CD4-positive, alpha-beta T cell (primary cell): ENCODE results near the gene KIAA0232. TPM values are rescaled to one million over a fixed set of nuclear protein-coding genes. Genes with fewer than 3 reads are reported as not detected.

Experiments
- ATAC-seq: fragments of 200-7000 bp; cut with Tn5 transposase; one replicate; pipeline ENCODE4 v1.10.0; 2022; ENCODE audit warnings: mild to moderate bottlenecking; ENCODE audit not compliant: poor library complexity
- CTCF ChIA-PET: fragments of 350-600 bp; sonication (Branson Sonifier 250); formaldehyde crosslinking; loops from one replicate; lab custom pipeline; 2021; ENCODE audit warnings: antibody characterized with exemption, inconsistent platforms; lab: Charles Lee
- POLR2A ChIA-PET: fragments of 350-600 bp; sonication (Branson Sonifier 250); formaldehyde crosslinking; loops from one replicate; lab custom pipeline; 2021; ENCODE audit warnings: antibody characterized with exemption, inconsistent platforms; lab: Charles Lee
- DNase-seq, 14 experiments: peaks; one replicate each; pipeline ENCODE4 v3.0.0-alpha.2; 2013 to 2020; ENCODE audit warnings: mixed read lengths in 2 of 14
- H3K27ac ChIP-seq, 2 donors: one replicate each; pipeline versions ENCODE4 v1.5.1 to v1.7.0; 2013; ENCODE audit warnings: low read length in 2 of 2, low read depth in 1 of 2, mild to moderate bottlenecking in 1 of 2
- H3K27me3 ChIP-seq, 2 experiments: 1 replicate in 1 of 2; 2 replicates in 1 of 2; pipeline versions ENCODE4 v1.6.1 to v1.7.0; 2013; ENCODE audit warnings: low read length in 2 of 2, control low read depth in 1 of 2, mild to moderate bottlenecking in 1 of 2, moderate library complexity in 1 of 2; ENCODE audit not compliant: insufficient read depth in 2 of 2, control insufficient read depth in 1 of 2
- H3K36me3 ChIP-seq: one replicate; pipeline ENCODE4 v1.6.1; 2013; ENCODE audit warnings: low read length, control low read depth; ENCODE audit not compliant: insufficient read depth
- H3K4me1 ChIP-seq: one replicate; pipeline ENCODE4 v1.6.1; 2013; ENCODE audit warnings: low read length, control low read depth; ENCODE audit not compliant: insufficient read depth
- H3K4me3 ChIP-seq: one replicate; pipeline ENCODE4 v1.5.1; 2013; ENCODE audit warnings: mild to moderate bottlenecking, low read length, moderate library complexity
- H3K9me3 ChIP-seq, 2 experiments: 1 replicate in 1 of 2; 2 replicates in 1 of 2; pipeline versions ENCODE4 v1.6.1 to v1.7.0; 2013; ENCODE audit warnings: low read length in 2 of 2, mild to moderate bottlenecking in 2 of 2, control low read depth in 1 of 2, moderate library complexity in 1 of 2; ENCODE audit not compliant: control insufficient read depth in 1 of 2, insufficient read depth in 1 of 2
- H3K27ac Mint-ChIP-seq: one replicate; pipeline ENCODE4 v1.8.0; 2020; ENCODE audit warnings: mixed read lengths
- H3K27me3 Mint-ChIP-seq: one replicate; pipeline ENCODE4 v1.8.0; 2021; ENCODE audit warnings: mixed read lengths
- H3K36me3 Mint-ChIP-seq: one replicate; pipeline ENCODE4 v1.8.0; 2021; ENCODE audit warnings: low read depth, mixed read lengths
- H3K4me1 Mint-ChIP-seq: one replicate; pipeline ENCODE4 v1.8.0; 2021; ENCODE audit warnings: low read depth, mixed read lengths
- H3K4me3 Mint-ChIP-seq: one replicate; pipeline ENCODE4 v1.8.0; 2020; ENCODE audit warnings: mild to moderate bottlenecking, mixed read lengths
- H3K9me3 Mint-ChIP-seq: one replicate; pipeline ENCODE4 v1.8.0; 2020; ENCODE audit warnings: mixed read lengths
- intact Hi-C, 2 experiments: fragments of 100-400 bp; cut with DNase I in 1 of 2; cut with micrococcal nuclease in 1 of 2; formaldehyde crosslinking; loops; one replicate each; pipeline versions ENCODE4 v1.15.1 to v1.9.0; 2023 to 2025; cut with DNase I, micrococcal nuclease
- total RNA-seq, 174 experiments: library from RNA in 2 of 174; stranded (reverse) in 2 of 174; gene quantifications; one replicate each; pipeline ENCODE4 v1.2.3 and lab custom pipeline; 2021 to 2026
- TF ChIP-seq, protein P1 (sequence below): fragments of 200-600 bp; IDR thresholded peaks from one replicate; pipeline ENCODE4 v1.8.0; 2022; ENCODE audit warnings: antibody characterized with exemption, mild to moderate bottlenecking

KIAA0232 gene
- total RNA-seq, 2 experiments from 2014 or later = 15.3 to 17.8 TPM

DNA sequence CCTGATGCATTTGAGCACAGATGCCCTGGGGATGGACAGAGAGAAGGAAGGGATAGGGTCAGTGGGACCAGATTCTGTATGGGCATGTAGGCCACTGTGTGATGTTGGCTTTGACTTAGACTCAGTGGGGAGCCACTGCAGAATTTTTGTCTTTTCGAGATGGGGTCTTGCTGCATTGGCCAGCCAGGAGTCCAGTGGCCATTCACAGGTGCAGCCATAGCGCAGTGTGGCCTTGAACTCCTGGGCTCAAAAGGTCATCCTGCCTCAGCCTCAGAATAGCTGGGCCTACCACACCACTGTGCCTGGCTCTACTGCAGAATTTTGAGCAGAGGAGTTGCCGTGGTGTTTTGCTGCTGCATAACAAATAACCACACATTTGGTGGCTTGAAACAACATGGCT is 149.9 kb downstream of the KIAA0232 start:
- Mint-ChIP-seq H3K27me3 (no peaks in the 10 kb centered on the region), H3K9me3 (no peaks in the 10 kb centered on the region), H3K36me3 (peaks cover 47% of the 10 kb centered on the region), H3K27ac (peak overlapping the region; percentile 49), H3K4me3 (no peak overlapping the region), H3K4me1 (peaks cover 73% of the 10 kb centered on the region)
- ATAC-seq (no peak), DNase-seq (no peak)
- Histone ChIP-seq H3K9me3 (no peaks in the 10 kb centered on the region), H3K36me3 (peaks cover 9% of the 10 kb centered on the region), H3K27me3 (no peaks in the 10 kb centered on the region), H3K4me3 (no peak overlapping the region), H3K4me1 (peaks cover 61% of the 10 kb centered on the region), H3K27ac (no peak overlapping the region)
- intact Hi-C loops = no loop called here
- TF ChIP-seq, protein P1, sequence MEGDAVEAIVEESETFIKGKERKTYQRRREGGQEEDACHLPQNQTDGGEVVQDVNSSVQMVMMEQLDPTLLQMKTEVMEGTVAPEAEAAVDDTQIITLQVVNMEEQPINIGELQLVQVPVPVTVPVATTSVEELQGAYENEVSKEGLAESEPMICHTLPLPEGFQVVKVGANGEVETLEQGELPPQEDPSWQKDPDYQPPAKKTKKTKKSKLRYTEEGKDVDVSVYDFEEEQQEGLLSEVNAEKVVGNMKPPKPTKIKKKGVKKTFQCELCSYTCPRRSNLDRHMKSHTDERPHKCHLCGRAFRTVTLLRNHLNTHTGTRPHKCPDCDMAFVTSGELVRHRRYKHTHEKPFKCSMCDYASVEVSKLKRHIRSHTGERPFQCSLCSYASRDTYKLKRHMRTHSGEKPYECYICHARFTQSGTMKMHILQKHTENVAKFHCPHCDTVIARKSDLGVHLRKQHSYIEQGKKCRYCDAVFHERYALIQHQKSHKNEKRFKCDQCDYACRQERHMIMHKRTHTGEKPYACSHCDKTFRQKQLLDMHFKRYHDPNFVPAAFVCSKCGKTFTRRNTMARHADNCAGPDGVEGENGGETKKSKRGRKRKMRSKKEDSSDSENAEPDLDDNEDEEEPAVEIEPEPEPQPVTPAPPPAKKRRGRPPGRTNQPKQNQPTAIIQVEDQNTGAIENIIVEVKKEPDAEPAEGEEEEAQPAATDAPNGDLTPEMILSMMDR = no peak
- ChIA-PET POLR2A (no interaction called here), CTCF (no interaction called here)

DNA sequence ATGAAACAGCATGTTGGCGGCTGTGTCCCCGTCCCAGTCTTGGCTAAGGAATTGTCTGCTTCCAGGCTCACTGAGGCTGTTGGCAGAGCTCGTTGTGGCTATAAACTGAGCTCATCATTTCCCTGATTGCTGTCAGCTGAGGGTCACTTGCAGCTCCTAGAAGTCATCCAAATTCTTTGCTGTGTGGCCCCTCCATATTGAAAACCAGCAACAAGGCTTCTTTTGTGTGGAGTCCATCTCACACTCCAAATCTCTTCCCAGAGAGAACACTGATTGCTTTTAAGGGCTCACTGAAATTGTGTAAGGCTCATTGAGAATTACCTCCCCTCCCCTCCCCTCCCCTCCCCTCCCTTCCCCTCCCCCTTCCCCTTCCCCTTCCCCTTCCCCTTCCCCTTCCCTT is 150.4 kb downstream of the KIAA0232 start:
- Histone ChIP-seq H3K27me3 (no peaks in the 10 kb centered on the region), H3K9me3 (no peaks in the 10 kb centered on the region), H3K4me3 (no peak overlapping the region), H3K36me3 (peaks cover 9% of the 10 kb centered on the region), H3K4me1 (peaks cover 61% of the 10 kb centered on the region), H3K27ac (no peak overlapping the region)
- TF ChIP-seq, protein P1 = no peak
- H3K36me3 Mint-ChIP-seq = peaks cover 48% of the 10 kb centered on the region
- ChIA-PET CTCF (no interaction called here), POLR2A (no interaction called here)
- peaks cover 71% of the 10 kb centered on the region for H3K4me1 Mint-ChIP-seq
- DNase-seq (no peak), ATAC-seq (no peak)
- intact Hi-C loops = no loop called here
- H3K27me3 Mint-ChIP-seq = no peaks in the 10 kb centered on the region
- H3K27ac Mint-ChIP-seq = peak overlapping the region; percentile 49
- H3K4me3 Mint-ChIP-seq = no peak overlapping the region
- H3K9me3 Mint-ChIP-seq = no peaks in the 10 kb centered on the region

Other genes starting within 250 kb of the KIAA0232 start
- gene MAN2B2, start 207.5 kb upstream of the KIAA0232 start, total RNA-seq = 10 to 100 TPM; 25.9 to 28.5 TPM
- 100 to 1,000 TPM; 172 to 181 TPM for gene MRFAP1, start 142.0 kb upstream of the KIAA0232 start, total RNA-seq
- gene S100P, start 88.8 kb upstream of the KIAA0232 start, total RNA-seq = 1 to 10 TPM in 1 of 2 experiments, under 1 TPM in 1; 0.58 to 2.8 TPM
- gene MRFAP1L1, start 72.9 kb upstream of the KIAA0232 start, total RNA-seq = 10 to 100 TPM; 26.6 to 27.0 TPM
- 10 to 100 TPM; 24.6 to 27.6 TPM for gene BLOC1S4, start 66.6 kb upstream of the KIAA0232 start, total RNA-seq
- gene TBC1D14, start 127.1 kb downstream of the KIAA0232 start, total RNA-seq = 10 to 100 TPM; 31.2 to 34.1 TPM